Measurements from ENCODE around the gene NCR3LG1.

Gene NCR3LG1

GRCh38 chr11:17351510-17352176 lies at the start of gene NCR3LG1:
Gene NCR3LG1, plus strand, starts transcription at chr11:17351800. Its CDS starts 170 bp downstream, at chr11:17351970.
- peak; percentile 75 for DNase-seq (ENCODE audit: low read depth)

- DNase-seq (ENCODE audit: low read depth), result peak; percentile 65
Measured at GRCh38 chr11:17313349-17314231, 38.0 kb upstream of the NCR3LG1 start.

DNA sequence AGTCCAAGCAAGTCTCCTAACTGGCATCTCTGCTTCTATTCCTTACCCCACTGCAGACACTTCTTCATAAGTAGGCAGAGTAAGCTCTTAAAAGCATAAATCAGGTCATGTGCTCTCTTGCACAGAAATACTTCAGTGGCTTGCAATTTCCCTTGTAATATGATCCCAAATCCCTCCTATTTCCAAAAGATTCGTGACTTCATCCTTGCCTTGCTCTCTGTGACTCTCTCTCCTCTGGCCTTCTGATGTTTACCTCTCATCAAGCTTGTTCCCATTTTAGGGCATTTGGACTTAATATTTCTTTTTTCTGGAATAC lies 37.4 kb upstream of the NCR3LG1 start:
- peak; percentile 79 for DNase-seq (ENCODE audit: low read depth)

DNA sequence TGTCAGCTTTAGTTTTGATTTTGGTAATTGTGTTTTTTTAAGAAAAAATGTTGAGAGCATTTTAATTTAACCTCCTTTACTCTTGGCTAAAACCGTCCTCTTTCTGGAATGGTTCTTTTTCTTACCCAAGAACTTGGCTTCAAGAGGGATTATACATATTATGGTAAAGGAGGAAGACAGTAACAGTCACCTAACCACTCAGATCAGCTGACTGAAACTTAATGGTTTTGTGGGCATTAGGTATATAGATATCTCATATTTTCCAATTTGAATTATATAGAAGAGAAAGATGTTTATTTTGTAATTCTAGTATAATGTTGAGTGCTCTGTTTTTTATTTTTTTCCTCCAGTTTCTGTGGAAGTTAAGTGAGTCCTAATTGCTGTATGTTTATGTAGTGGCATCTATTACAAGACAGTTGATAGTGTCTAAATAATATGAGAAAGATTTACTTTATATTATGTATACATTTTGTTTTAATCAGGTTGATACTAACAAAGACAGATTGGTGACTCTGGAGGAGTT lies 36.6 kb upstream of the NCR3LG1 start:
- DNase-seq (ENCODE audit: low read depth), result no peak

- no peak for DNase-seq (ENCODE audit: low read depth)
Measured at GRCh38 chr11:17328871-17329494, 22.6 kb upstream of the NCR3LG1 start.

DNA sequence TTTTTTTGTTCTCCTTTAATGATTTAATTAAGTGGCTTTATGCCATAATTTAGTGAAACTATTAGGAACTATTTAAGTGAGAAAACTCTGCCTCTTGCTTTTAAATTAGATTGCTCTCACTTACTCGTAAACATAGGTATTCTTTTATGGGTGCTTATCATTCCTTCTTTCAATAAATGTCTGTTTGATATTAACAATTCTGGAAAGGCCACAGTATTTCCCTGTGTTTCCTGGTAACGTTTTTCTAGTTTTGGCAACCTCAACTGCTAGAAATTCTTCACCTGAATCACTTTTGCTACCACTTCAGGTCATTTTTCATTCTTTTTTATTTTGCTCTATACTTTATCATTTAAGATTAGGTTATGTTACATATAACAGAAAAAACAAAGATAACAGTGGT lies 19.9 kb upstream of the NCR3LG1 start:
- DNase-seq (ENCODE audit: low read depth), result no peak

- DNase-seq (ENCODE audit: low read depth), result no peak
Measured at GRCh38 chr11:17333799-17334586, 17.6 kb upstream of the NCR3LG1 start.

DNA sequence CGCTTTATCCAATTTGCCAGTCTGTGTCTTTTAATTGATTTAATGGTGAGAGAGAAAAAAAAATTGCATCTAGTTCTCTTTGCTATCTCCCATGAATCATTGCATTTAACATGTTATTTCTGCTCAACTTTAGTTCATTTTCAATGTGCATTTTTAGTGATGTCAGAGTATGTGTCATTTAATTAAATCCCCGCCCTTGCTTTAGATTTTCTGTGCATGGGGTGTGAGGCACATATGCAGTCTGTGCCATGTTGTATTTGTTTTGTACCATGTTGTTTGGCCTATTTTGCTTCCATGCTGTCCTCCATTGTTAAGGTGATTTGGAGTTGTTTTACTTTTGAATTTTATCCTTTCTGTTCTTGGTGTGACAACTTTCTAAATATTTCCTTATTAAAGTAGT lies 8.3 kb upstream of the NCR3LG1 start:
- DNase-seq (ENCODE audit: low read depth), result peak; percentile 4

- peak; percentile 82 for DNase-seq (ENCODE audit: low read depth)
Measured at GRCh38 chr11:17343907-17344306, 7.7 kb upstream of the NCR3LG1 start.

GRCh38 chr11:17347676-17348075 lies 3.9 kb upstream of the NCR3LG1 start:
- peak; percentile 13 for DNase-seq (ENCODE audit: low read depth)

DNA sequence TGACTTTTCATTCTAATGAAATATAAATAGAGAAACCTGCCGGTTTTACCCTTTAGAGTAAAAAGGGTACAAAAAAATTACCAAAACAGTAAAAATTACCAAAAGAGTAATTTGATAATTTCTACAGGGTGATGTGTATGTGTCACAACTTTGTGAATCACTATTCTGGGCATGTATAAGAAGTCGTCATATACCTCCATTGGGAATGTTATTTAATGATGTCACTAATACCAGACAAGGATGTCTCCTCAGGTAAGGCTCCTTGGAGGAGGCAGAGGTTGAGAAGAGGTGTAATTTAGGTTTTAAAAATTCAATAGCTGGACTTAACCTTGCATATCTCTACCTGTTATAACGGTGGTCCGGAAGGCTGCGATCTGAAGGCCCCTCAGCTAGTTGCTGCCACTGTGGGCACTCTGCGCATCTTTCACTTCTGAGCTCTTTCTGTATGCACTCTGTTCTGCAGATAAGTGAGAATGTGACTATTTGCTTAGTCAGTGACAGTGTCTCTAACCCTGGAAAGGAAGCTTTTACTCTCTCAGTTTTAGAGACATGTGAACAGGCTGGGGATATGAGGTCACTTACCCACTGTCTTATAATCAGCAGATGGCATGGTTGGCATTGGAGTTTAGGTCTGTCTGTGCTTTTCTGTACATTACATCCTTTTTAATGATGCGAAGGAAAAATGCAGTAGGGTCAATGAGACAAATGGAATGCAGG lies 987 bp upstream of the NCR3LG1 start:
- peak; percentile 51 for DNase-seq (ENCODE audit: low read depth)

GRCh38 chr11:17351172-17351509 lies 459 bp upstream of the NCR3LG1 start:
- no peak for DNase-seq (ENCODE audit: low read depth)

DNA sequence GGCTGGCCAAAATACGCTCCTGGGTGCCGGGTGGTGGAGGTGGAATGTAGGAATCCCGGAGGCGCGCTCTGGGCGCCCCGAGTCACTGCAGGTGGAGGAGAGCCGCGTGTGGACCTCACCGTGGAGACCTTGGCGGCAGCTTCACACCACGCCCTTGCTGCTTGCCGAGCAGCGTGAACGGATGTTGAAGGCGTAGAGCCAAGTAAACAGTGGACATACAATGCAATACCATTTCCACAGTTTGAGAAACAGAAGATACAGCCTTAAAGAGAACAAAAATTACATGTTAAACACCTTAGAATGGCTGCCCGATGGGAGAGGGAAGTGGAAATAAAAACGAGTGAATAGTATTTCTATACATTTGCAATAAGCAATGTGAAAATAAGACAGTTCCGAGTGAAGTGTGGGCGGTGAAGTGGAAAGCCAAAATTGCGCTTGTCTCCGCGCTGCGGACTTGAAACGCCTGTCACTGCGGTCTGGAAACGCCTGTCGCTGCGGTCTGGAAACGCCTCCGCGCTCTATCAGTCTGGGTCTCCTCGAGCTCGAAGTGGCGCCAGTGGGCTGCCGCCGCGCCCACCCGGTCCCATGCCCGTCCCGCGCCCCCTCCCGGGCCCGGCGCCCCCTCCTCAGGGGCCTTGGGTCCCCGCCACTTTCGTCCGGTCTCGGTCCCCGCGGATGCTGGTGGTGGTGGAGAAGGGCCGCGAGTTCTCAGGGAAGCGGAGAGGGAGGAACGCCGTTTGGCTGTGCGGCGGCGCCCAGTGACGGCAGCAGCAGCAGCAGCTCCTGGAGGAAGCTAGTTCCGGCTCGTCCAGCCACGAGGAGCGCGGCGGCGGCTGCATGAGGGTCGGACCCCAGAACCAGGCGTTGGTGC lies 1.6 kb downstream of the NCR3LG1 start:
- peak; percentile 86 for DNase-seq (ENCODE audit: low read depth)

DNA sequence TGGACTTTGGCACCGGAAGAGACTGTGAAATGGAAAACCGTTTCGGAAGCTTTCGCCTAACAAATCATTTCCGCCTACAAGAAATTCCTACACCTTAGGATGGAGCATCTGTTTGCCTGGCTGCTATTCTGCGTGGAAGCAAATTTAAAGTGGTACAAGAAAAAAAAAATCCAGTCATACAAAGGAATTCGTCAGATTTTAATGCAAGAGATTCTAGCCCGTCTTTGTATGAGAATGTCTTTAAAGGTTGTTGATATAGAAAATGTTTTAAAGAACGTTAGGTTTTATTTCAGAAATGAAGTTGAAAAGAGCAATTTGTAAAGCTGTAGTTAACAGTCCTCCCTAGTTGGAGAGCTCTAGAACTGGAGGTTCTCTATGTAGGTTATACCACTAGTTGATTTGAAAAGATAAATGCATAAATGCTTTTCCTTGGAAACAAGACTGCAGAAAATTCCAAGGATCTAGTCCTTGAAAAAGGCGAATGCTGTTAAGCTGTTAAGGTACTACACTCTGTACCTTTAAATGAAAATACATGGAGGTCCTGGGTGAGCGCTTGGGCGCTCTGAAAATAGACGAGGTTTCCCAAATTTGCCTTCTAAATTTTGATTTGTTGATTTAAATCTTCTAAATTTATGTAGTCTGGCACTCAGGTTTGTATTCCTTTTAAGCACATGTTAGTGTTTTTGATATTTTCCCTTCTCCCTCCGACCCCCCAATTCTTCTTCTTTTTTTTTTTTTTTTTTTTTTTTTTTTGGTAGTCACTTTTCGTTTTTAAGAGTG lies 2.4 kb downstream of the NCR3LG1 start:
- DNase-seq (ENCODE audit: low read depth), result peak; percentile 22

- DNase-seq (ENCODE audit: low read depth), result peak; percentile 82
Measured at GRCh38 chr11:17354601-17354991, 3.0 kb downstream of the NCR3LG1 start.

- DNase-seq (ENCODE audit: low read depth), result no peak
Measured at GRCh38 chr11:17366495-17366894, 14.9 kb downstream of the NCR3LG1 start.

- no peak for DNase-seq (ENCODE audit: low read depth)
Measured at GRCh38 chr11:17368551-17368950, 17.0 kb downstream of the NCR3LG1 start.

DNA sequence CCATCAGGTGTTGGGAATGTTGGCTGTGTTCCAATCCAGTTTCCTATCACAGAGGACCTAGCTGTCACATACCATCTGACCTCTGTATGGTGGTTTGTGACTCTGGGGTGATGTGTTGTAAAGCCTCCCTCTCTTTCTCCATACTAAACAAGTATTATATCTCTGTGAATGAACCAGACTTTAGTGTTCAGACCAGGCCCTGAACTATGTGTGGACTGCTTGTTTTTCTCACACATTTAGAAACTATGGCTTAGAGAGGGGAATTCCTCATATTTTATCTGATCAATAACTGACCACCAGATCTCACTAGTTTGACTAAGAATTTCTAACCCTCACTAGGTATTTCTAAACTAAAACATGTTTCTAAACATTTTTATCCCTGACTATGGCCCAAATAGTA lies 17.5 kb downstream of the NCR3LG1 start:
- DNase-seq (ENCODE audit: low read depth), result no peak

GRCh38 chr11:17369684-17370243 lies 18.2 kb downstream of the NCR3LG1 start:
- no peak for DNase-seq (ENCODE audit: low read depth)
